Liver (tissue), 9 donors: ENCODE data around the gene NEUROG3. TPM values are rescaled to one million over a fixed set of nuclear protein-coding genes. Genes with fewer than 3 reads are reported as not detected.

Source experiments
- DNase-seq: peaks from one replicate; pipeline ENCODE4 v3.0.0-alpha.2; 2017; ENCODE audit warnings: low spot score
- H3K27ac ChIP-seq, 2 donors: one replicate each; pipeline ENCODE4 v1.7.0; 2013; ENCODE audit warnings: inconsistent platforms in 2 of 2, low read length in 2 of 2, control low read depth in 1 of 2, low read depth in 1 of 2, mild to moderate bottlenecking in 1 of 2
- H3K27me3 ChIP-seq, 4 donors: one replicate each; pipeline versions ENCODE4 v1.6.1 to v1.7.0; 2013; ENCODE audit warnings: low read length in 3 of 4, inconsistent platforms in 1 of 4, mild to moderate bottlenecking in 1 of 4, moderate library complexity in 1 of 4; ENCODE audit not compliant: control insufficient read depth in 4 of 4, insufficient read depth in 4 of 4
- H3K36me3 ChIP-seq, 4 donors: one replicate each; pipeline versions ENCODE4 v1.6.1 to v1.7.0; 2013; ENCODE audit warnings: low read length in 3 of 4, mild to moderate bottlenecking in 3 of 4, low read depth in 1 of 4, moderate library complexity in 1 of 4; ENCODE audit not compliant: control insufficient read depth in 4 of 4, insufficient read depth in 3 of 4
- H3K4me1 ChIP-seq, 4 donors: one replicate each; pipeline versions ENCODE4 v1.6.1 to v1.7.0; 2013; ENCODE audit warnings: low read length in 3 of 4, mild to moderate bottlenecking in 3 of 4, moderate library complexity in 1 of 4; ENCODE audit not compliant: control insufficient read depth in 4 of 4, insufficient read depth in 4 of 4
- H3K4me3 ChIP-seq, 3 donors: one replicate each; pipeline versions ENCODE4 v1.6.1 to v1.7.0; 2013; ENCODE audit warnings: low read length in 3 of 3, control low read depth in 1 of 3, low read depth in 1 of 3, mild to moderate bottlenecking in 1 of 3
- H3K9ac ChIP-seq, 2 donors: one replicate each; pipeline ENCODE4 v1.7.0; 2013; ENCODE audit warnings: low read length in 2 of 2, mild to moderate bottlenecking in 2 of 2, moderate library complexity in 2 of 2, control low read depth in 1 of 2, low read depth in 1 of 2
- H3K9me3 ChIP-seq, 4 donors: one replicate each; pipeline versions ENCODE4 v1.6.1 to v1.7.0; 2013; ENCODE audit warnings: low read length in 3 of 4; ENCODE audit not compliant: control insufficient read depth in 4 of 4
- EGR1 ChIP-seq, 2 donors: IDR thresholded peaks; 2 replicates each; pipeline ENCODE4 v1.6.1; 2016 to 2018; ENCODE audit warnings: antibody characterized with exemption in 2 of 2, low read depth in 2 of 2
- FOXA1 ChIP-seq: IDR thresholded peaks from 2 replicates; pipeline ENCODE4 v1.6.1; 2016; ENCODE audit warnings: antibody characterized with exemption
- FOXA2 ChIP-seq: IDR thresholded peaks from 2 replicates; pipeline ENCODE4 v1.6.1; 2016; ENCODE audit warnings: antibody characterized with exemption
- GABPA ChIP-seq, 2 donors: IDR thresholded peaks in 1 of 2; conservative IDR thresholded peaks in 1 of 2; 2 replicates each; pipeline ENCODE4 v1.6.1; 2016; ENCODE audit warnings: antibody characterized with exemption in 2 of 2, mild to moderate bottlenecking in 1 of 2, moderate library complexity in 1 of 2
- HNF4A ChIP-seq, 2 donors: conservative IDR thresholded peaks; 2 replicates each; pipeline ENCODE4 v1.6.1; 2016; ENCODE audit warnings: antibody characterized with exemption in 2 of 2, mild to moderate bottlenecking in 2 of 2
- HNF4G ChIP-seq: IDR thresholded peaks from 2 replicates; pipeline ENCODE4 v1.6.1; 2016; ENCODE audit warnings: antibody characterized with exemption
- JUND ChIP-seq, 2 donors: IDR thresholded peaks; 2 replicates each; pipeline ENCODE4 v1.6.1; 2016; ENCODE audit warnings: antibody characterized with exemption in 2 of 2
- NR2F2 ChIP-seq: IDR thresholded peaks from 2 replicates; pipeline ENCODE4 v1.6.1; 2016; ENCODE audit warnings: antibody characterized with exemption
- RAD21 ChIP-seq, 2 donors: IDR thresholded peaks; 2 replicates each; pipeline ENCODE4 v1.6.1; 2016; ENCODE audit warnings: antibody characterized with exemption in 2 of 2, mild to moderate bottlenecking in 2 of 2
- REST ChIP-seq: IDR thresholded peaks from 2 replicates; pipeline ENCODE4 v1.6.1; 2016; ENCODE audit warnings: antibody characterized with exemption, mild to moderate bottlenecking
- RXRA ChIP-seq, 2 donors: IDR thresholded peaks; 2 replicates each; pipeline ENCODE4 v1.6.1; 2017 to 2018; ENCODE audit warnings: antibody characterized with exemption in 2 of 2, mild to moderate bottlenecking in 1 of 2
- SP1 ChIP-seq: IDR thresholded peaks from 2 replicates; pipeline ENCODE4 v1.6.1; 2018; ENCODE audit warnings: antibody characterized with exemption, mild to moderate bottlenecking
- TAF1 ChIP-seq: conservative IDR thresholded peaks from 2 replicates; pipeline ENCODE4 v1.6.1; 2016; ENCODE audit warnings: antibody characterized with exemption, mild to moderate bottlenecking
- YY1 ChIP-seq: IDR thresholded peaks from 2 replicates; pipeline ENCODE4 v1.6.1; 2016; ENCODE audit warnings: antibody characterized with exemption, mild to moderate bottlenecking
- WGBS: extraction: QIAGEN DNeasy Blood & Tissue Kit; methylation state at CpG from one replicate; pipeline ENCODE4 v1.1.7; 2013; 5-methylcytosine and 5-hydroxymethylcytosine counted together
- polyA plus RNA-seq, 2 donors: library from polyadenylated mRNA; stranded (reverse) in 1 of 2; unstranded in 1 of 2; fragments of 200-250 nt in 1 of 2; fragments of >200 nt in 1 of 2; fragmentation: Nextera tagmentation in 1 of 2; extraction: Ambion mirVana in 1 of 2; gene quantifications; one replicate each; pipeline versions ENCODE4 v1.2.1 to v1.2.3, GENCODE V29; 2013 to 2015
- total RNA-seq, 2 donors: library from RNA; depleted of rRNA; stranded (reverse); fragments of >200 nt; gene quantifications; one replicate each; pipeline ENCODE4 v1.2.3, GENCODE V29; 2014
- TF ChIP-seq, protein P1 (sequence below): IDR thresholded peaks from 2 replicates; pipeline ENCODE4 v1.6.1; 2016; ENCODE audit warnings: antibody characterized with exemption
- TF ChIP-seq, protein P2 (sequence below): IDR thresholded peaks from 2 replicates; pipeline ENCODE4 v1.6.1; 2016; ENCODE audit warnings: antibody characterized with exemption
- TF ChIP-seq, protein P3 (sequence below): IDR thresholded peaks from 2 replicates; pipeline ENCODE4 v1.6.1; 2016; ENCODE audit warnings: antibody characterized with exemption
- TF ChIP-seq, protein P4 (sequence below): fragments of 150-350 bp; IDR thresholded peaks from 2 replicates; pipeline ENCODE4 v1.5.1; 2017; ENCODE audit warnings: improper control_type of control experiment, low read depth, low read length; ENCODE audit not compliant: missing input control
- donor health status: healthy.
- donor health status: healthy.
- donor health status: healthy.
- donor health status: healthy.
- donor health status: healthy.

NEUROG3 gene
- total and polyA plus RNA-seq, 4 donors: not detected

- Histone ChIP-seq H3K4me1 (no peaks in the 10 kb centered on the region), H3K4me3 (no peak overlapping the region), H3K27ac (no peak overlapping the region), H3K27me3 (no peaks in the 10 kb centered on the region), H3K9me3 (peaks cover 10 to 33% (median 14%) of the 10 kb centered on the region in 4 donors), H3K9ac (no peak overlapping the region), H3K36me3 (no peaks in the 10 kb centered on the region)
- 15% methylated on average over 1 of the region's 1 CpG for WGBS
- TF ChIP-seq, protein P1, sequence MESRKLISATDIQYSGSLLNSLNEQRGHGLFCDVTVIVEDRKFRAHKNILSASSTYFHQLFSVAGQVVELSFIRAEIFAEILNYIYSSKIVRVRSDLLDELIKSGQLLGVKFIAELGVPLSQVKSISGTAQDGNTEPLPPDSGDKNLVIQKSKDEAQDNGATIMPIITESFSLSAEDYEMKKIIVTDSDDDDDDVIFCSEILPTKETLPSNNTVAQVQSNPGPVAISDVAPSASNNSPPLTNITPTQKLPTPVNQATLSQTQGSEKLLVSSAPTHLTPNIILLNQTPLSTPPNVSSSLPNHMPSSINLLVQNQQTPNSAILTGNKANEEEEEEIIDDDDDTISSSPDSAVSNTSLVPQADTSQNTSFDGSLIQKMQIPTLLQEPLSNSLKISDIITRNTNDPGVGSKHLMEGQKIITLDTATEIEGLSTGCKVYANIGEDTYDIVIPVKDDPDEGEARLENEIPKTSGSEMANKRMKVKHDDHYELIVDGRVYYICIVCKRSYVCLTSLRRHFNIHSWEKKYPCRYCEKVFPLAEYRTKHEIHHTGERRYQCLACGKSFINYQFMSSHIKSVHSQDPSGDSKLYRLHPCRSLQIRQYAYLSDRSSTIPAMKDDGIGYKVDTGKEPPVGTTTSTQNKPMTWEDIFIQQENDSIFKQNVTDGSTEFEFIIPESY: no peak
- TF ChIP-seq HNF4A (conservative IDR thresholded peaks at IDR 0.05): no peak
- TF ChIP-seq JUND (IDR thresholded peaks at IDR 0.05): no peak
- TF ChIP-seq FOXA2: no peak
- TF ChIP-seq REST: no peak
- no peak for TF ChIP-seq HNF4G
- no peak for TF ChIP-seq RAD21 (IDR thresholded peaks at IDR 0.05)
- no peak for TF ChIP-seq RXRA (IDR thresholded peaks at IDR 0.05)
- TF ChIP-seq, protein P2, sequence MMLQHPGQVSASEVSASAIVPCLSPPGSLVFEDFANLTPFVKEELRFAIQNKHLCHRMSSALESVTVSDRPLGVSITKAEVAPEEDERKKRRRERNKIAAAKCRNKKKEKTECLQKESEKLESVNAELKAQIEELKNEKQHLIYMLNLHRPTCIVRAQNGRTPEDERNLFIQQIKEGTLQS: no peak
- TF ChIP-seq NR2F2: no peak
- no peak for TF ChIP-seq EGR1 (IDR thresholded peaks at IDR 0.05; ENCODE audit: low read depth in 2 of 2)
- no peak for TF ChIP-seq YY1
- no peak for TF ChIP-seq GABPA (IDR thresholded peaks at IDR 0.05 in 1 of 2, conservative IDR thresholded peaks at IDR 0.05 in 1 of 2)
- no peak for TF ChIP-seq FOXA1
- TF ChIP-seq, protein P3, sequence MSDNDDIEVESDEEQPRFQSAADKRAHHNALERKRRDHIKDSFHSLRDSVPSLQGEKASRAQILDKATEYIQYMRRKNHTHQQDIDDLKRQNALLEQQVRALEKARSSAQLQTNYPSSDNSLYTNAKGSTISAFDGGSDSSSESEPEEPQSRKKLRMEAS: no peak
- TF ChIP-seq TAF1: no peak
- no peak for DNase-seq
These were observed 21.0 kb downstream of the NEUROG3 start for GRCh38 chr10:69552268-69552667.

DNA sequence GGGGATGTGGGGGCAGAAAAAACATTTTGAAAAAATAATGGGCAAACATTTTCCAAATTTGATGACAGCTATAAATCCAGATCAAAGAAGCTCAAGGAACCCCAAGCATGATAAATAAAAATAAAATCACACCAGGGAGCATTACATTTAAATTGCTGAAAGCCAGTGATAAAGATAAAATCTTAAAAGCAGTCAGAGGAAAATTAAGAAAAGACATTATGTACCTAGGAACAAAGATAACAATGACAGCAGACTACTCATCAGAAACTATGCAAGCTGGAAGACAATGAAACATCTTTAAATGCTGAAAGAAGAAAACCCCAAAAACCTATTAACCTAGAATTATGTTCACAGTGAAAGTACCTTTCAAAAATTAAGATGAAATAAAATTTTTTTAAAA is 23.3 kb downstream of the NEUROG3 start:
- Histone ChIP-seq H3K9ac (no peak overlapping the region), H3K27me3 (no peaks in the 10 kb centered on the region), H3K4me3 (no peak overlapping the region), H3K36me3 (no peaks in the 10 kb centered on the region), H3K4me1 (no peaks in the 10 kb centered on the region), H3K9me3 (peaks cover 10 to 33% (median 14%) of the 10 kb centered on the region in 4 donors), H3K27ac (no peak overlapping the region)
- no peak for DNase-seq
- TF ChIP-seq HNF4A (conservative IDR thresholded peaks at IDR 0.05): no peak
- no peak for TF ChIP-seq JUND (IDR thresholded peaks at IDR 0.05)
- TF ChIP-seq FOXA1: no peak
- TF ChIP-seq HNF4G: no peak
- no peak for TF ChIP-seq REST
- TF ChIP-seq GABPA (IDR thresholded peaks at IDR 0.05 in 1 of 2, conservative IDR thresholded peaks at IDR 0.05 in 1 of 2): no peak
- TF ChIP-seq, protein P1: no peak
- no peak for TF ChIP-seq YY1
- TF ChIP-seq RAD21 (IDR thresholded peaks at IDR 0.05): no peak
- TF ChIP-seq, protein P4, sequence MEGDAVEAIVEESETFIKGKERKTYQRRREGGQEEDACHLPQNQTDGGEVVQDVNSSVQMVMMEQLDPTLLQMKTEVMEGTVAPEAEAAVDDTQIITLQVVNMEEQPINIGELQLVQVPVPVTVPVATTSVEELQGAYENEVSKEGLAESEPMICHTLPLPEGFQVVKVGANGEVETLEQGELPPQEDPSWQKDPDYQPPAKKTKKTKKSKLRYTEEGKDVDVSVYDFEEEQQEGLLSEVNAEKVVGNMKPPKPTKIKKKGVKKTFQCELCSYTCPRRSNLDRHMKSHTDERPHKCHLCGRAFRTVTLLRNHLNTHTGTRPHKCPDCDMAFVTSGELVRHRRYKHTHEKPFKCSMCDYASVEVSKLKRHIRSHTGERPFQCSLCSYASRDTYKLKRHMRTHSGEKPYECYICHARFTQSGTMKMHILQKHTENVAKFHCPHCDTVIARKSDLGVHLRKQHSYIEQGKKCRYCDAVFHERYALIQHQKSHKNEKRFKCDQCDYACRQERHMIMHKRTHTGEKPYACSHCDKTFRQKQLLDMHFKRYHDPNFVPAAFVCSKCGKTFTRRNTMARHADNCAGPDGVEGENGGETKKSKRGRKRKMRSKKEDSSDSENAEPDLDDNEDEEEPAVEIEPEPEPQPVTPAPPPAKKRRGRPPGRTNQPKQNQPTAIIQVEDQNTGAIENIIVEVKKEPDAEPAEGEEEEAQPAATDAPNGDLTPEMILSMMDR: no peak
- no peak for TF ChIP-seq TAF1
- no peak for TF ChIP-seq NR2F2
- TF ChIP-seq, protein P2: no peak
- TF ChIP-seq SP1: no peak
- TF ChIP-seq FOXA2: no peak
